Measurements from ENCODE around the gene GAL3ST3.

GAL3ST3 gene

GRCh38 chr11:66004186-66004585 is 44.8 kb downstream of the GAL3ST3 start:
- Histone ChIP-seq H3K27me3 (ENCODE audit: insufficient read depth, poor library complexity, severe bottlenecking) (no peaks in the 10 kb centered on the region), H3K4me3 (replicated peaks; ENCODE audit: insufficient read depth, low read length) (no peak overlapping the region), H3K27ac (replicated peaks) (no peak overlapping the region)
- TF ChIP-seq GABPA (IDR thresholded peaks at IDR 0.05; ENCODE audit: low read depth): no peak
- TF ChIP-seq, protein P1, sequence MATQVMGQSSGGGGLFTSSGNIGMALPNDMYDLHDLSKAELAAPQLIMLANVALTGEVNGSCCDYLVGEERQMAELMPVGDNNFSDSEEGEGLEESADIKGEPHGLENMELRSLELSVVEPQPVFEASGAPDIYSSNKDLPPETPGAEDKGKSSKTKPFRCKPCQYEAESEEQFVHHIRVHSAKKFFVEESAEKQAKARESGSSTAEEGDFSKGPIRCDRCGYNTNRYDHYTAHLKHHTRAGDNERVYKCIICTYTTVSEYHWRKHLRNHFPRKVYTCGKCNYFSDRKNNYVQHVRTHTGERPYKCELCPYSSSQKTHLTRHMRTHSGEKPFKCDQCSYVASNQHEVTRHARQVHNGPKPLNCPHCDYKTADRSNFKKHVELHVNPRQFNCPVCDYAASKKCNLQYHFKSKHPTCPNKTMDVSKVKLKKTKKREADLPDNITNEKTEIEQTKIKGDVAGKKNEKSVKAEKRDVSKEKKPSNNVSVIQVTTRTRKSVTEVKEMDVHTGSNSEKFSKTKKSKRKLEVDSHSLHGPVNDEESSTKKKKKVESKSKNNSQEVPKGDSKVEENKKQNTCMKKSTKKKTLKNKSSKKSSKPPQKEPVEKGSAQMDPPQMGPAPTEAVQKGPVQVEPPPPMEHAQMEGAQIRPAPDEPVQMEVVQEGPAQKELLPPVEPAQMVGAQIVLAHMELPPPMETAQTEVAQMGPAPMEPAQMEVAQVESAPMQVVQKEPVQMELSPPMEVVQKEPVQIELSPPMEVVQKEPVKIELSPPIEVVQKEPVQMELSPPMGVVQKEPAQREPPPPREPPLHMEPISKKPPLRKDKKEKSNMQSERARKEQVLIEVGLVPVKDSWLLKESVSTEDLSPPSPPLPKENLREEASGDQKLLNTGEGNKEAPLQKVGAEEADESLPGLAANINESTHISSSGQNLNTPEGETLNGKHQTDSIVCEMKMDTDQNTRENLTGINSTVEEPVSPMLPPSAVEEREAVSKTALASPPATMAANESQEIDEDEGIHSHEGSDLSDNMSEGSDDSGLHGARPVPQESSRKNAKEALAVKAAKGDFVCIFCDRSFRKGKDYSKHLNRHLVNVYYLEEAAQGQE (IDR thresholded peaks at IDR 0.05; ENCODE audit: insufficient replicate concordance, low read depth): no peak
- TF ChIP-seq POLR2AphosphoS5 (IDR thresholded peaks at IDR 0.05; ENCODE audit: low read depth): no peak
- no peak for TF ChIP-seq CTCF (IDR thresholded peaks at IDR 0.05; ENCODE audit: insufficient read depth, low read length)
- TF ChIP-seq SPI1 (IDR thresholded peaks at IDR 0.05; ENCODE audit: borderline replicate concordance, low read depth): no peak
- DNase-seq (ENCODE audit: low read depth in 1 of 2, low spot score in 1 of 2): no peak

DNA sequence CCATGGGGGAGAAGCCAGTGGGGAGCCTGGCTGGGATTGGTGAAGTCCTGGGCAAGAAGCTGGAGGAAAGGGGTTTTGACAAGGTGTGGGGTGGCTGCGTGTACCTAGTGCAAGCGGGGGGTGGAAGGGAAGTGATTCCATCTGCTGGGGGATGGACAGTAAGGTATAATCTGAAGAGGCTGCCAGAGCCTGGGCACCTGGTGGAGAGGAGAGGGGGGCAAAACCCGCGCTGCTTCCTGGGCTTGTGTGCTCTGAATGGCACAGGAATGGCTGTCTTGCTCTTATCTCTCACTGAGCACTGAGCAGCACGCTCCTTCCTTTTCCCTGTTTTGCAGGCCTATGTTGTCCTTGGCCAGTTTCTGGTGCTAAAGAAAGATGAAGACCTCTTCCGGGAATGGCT is 45.7 kb downstream of the GAL3ST3 start:
- H3K27me3 ChIP-seq (ENCODE audit: insufficient read depth, poor library complexity, severe bottlenecking): no peaks in the 10 kb centered on the region
- TF ChIP-seq CTCF (IDR thresholded peaks at IDR 0.05; ENCODE audit: insufficient read depth, low read length) (no peak), SPI1 (IDR thresholded peaks at IDR 0.05; ENCODE audit: borderline replicate concordance, low read depth) (no peak), POLR2AphosphoS5 (IDR thresholded peaks at IDR 0.05; ENCODE audit: low read depth) (no peak), GABPA (IDR thresholded peaks at IDR 0.05; ENCODE audit: low read depth) (no peak)
- TF ChIP-seq, protein P1 (IDR thresholded peaks at IDR 0.05; ENCODE audit: insufficient replicate concordance, low read depth): no peak
- H3K27ac ChIP-seq (replicated peaks): peak overlapping the region; percentile 97
- peak overlapping the region; percentile 96 for H3K4me3 ChIP-seq (replicated peaks; ENCODE audit: insufficient read depth, low read length)
- no peak for DNase-seq (ENCODE audit: low read depth in 1 of 2, low spot score in 1 of 2)

- no peak for TF ChIP-seq POLR2AphosphoS5 (IDR thresholded peaks at IDR 0.05; ENCODE audit: low read depth)
- TF ChIP-seq CTCF (IDR thresholded peaks at IDR 0.05; ENCODE audit: insufficient read depth, low read length): no peak
- TF ChIP-seq SPI1 (IDR thresholded peaks at IDR 0.05; ENCODE audit: borderline replicate concordance, low read depth): no peak
- TF ChIP-seq GABPA (IDR thresholded peaks at IDR 0.05; ENCODE audit: low read depth): no peak
- TF ChIP-seq, protein P1 (IDR thresholded peaks at IDR 0.05; ENCODE audit: insufficient replicate concordance, low read depth): no peak
- peak overlapping the region; percentile 97 for H3K27ac ChIP-seq (replicated peaks)
- H3K27me3 ChIP-seq (ENCODE audit: insufficient read depth, poor library complexity, severe bottlenecking): no peaks in the 10 kb centered on the region
- peak overlapping the region; percentile 96 for H3K4me3 ChIP-seq (replicated peaks; ENCODE audit: insufficient read depth, low read length)
- peak in 1 of 2 experiments; percentile 33 for DNase-seq (ENCODE audit: low read depth in 1 of 2, low spot score in 1 of 2)
Measured at GRCh38 chr11:66002648-66003225, 46.2 kb downstream of the GAL3ST3 start.
